NCI-H345 (cell line): ENCODE results near the gene PCP4L1.
"Not testable (repeated sequence)": the region's sequence is repeated elsewhere in the genome, so short reads cannot be mapped to it uniquely, and the experiment has no call there.

Experiments
- DNase-seq: peaks from one replicate; lab custom pipeline; 2025; lab: John Stamatoyannopoulos, UW

PCP4L1 gene

DNA sequence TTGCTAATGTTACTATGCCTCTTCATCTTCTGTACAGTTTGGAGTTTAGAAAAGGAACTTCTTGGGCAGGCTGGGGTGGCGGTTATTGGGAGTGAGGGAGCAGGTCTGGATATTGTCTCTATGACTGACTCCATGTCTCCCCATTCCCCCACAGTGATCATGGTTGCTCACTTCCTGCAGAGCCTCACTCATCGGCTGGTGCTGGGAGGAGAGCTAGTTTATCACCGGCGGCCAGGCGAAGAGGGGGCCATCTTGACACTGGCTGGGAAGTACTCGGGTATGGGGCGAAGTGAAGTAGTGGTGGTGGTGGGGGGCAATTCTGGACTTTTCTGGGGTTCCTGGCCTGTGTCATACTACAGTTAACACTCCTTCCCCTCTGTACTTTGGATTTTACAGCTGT is 30.5 kb upstream of the PCP4L1 start:
- no peak for DNase-seq

DNA sequence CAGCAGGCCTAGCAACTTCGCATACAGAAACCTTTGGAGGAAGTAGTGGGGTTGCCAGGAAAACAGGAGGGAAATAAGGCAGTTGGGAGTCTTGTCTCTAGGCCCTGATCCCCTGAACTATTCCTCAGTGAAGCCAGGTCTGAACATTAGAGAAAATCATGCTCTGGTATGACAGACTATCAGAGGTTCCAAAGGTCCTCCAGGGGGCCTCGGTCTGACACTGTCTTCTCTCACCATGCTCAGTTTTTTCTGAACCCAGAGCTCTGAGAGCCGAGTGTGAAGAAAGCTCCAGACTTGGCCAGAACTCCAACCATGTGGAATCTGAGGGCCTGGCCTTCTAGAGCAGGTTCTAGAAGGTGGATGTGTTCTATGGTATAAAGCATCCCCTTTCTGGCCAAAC is 28.6 kb upstream of the PCP4L1 start:
- no peak for DNase-seq

- no peak for DNase-seq
These were observed 27.8 kb upstream of the PCP4L1 start for GRCh38 chr1:161230762-161231161.

GRCh38 chr1:161233102-161233501 is 25.4 kb upstream of the PCP4L1 start:
- no peak for DNase-seq

- no peak for DNase-seq
These were observed 22.4 kb upstream of the PCP4L1 start for GRCh38 chr1:161235957-161236775.

DNA sequence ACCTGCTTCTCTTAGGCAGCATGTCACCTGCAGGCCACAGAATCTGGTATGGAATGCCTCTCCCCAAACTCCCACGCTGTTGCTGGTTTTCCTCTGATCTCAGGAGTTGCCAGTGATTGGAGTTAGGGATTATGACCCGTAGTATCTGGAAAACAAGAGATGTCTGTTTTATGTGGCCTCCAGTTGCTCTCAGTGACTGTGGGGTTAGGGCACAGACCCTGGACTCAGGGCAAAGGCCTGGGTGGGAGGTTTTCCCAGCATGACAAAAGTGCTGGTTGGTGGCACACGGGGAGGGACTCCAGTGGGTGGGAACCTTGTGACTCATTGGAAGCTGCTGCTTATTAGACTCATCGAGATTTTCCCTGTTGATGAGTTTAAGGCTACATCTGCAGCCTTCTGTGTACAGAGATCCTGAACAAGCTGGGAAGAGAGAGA is 20.5 kb upstream of the PCP4L1 start, which contains the start of gene NR1I3:
Gene NR1I3, minus strand, starts transcription at position 165 of the 435 bp plus-strand sequence. CDS start 1,638 bp downstream, outside the sequence.
- DNase-seq, result no peak

DNA sequence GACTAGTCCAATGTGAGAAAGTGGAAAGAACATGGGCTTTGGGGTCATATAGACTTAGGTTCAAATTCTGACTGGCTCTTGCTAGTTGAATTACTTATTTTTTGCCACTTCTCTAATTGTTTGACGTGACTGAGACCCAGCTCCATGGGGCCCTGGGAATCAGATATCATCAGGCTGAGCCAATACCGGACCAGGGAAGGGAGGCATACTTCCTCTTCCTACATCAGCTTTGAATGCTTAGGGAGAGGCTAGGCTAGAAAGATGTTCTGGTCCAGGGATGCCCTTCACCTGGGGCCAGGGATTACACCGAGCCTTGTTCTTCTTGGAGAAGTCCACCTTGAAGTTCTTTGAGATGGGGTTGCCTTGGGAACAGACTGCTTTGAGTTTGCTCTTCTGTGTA is 16.9 kb upstream of the PCP4L1 start:
- no peak for DNase-seq

DNA sequence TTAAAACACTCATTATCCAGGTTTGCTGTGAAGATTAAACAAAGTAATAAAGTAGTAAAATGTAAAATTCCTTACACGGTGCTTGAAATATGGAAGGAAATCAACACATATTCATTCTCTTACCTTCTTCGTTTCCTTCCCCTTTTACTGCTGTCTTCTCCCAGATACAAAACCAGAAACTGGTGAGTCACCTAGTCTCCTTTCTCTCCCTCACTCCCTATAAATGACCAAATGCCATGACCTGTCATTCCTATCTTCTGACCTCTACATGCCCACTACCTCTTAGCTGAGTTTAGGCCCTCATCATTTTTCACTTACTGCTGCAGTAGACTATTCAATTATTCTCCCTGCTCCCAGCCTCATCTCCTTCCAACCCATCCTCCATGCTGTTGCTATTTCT is 16.2 kb upstream of the PCP4L1 start:
- DNase-seq, result no peak

DNA sequence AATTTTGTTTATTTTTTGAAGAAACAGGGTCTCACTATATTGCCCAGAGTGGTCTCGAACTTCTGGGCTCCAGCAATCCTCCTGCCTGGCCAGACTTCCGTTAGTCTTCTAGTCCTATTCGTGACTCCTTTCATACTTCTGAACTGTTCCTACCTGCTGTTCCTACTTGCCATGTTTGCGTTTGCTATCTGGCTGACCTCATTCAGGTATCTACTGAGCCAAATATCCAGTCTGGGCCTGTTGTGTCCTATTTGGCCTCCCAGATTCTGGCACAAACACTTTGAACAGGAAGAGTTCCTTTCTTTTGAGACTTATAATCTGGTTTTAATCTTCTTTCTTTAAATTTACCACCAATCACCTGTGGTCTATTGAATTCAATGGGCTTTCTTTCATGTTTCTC is 13.7 kb upstream of the PCP4L1 start:
- no peak for DNase-seq

DNA sequence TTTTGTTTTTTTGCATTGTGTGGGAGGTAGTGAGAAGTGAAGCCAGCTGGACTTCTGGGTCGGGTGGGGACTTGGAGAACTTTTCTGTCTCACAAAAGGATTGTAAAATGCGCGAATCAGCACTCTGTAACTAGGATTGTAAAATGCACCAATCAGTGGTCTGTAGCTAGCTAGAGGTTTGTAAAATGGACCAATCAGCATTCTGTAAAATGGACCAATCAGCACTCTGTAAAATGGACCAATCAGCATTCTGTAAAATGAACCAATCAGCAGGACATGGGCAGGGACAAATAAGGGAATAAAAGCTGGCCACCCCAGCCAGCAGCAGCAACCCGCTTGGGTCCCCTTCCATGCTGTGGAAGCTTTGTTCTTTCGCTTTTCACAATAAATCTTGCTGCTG is 8.4 kb upstream of the PCP4L1 start:
- DNase-seq, result not testable (repeated sequence)

- DNase-seq, result no peak
These were observed 7.7 kb upstream of the PCP4L1 start for GRCh38 chr1:161250829-161251228.

GRCh38 chr1:161251579-161251978 is 7.0 kb upstream of the PCP4L1 start:
- DNase-seq, result no peak

DNA sequence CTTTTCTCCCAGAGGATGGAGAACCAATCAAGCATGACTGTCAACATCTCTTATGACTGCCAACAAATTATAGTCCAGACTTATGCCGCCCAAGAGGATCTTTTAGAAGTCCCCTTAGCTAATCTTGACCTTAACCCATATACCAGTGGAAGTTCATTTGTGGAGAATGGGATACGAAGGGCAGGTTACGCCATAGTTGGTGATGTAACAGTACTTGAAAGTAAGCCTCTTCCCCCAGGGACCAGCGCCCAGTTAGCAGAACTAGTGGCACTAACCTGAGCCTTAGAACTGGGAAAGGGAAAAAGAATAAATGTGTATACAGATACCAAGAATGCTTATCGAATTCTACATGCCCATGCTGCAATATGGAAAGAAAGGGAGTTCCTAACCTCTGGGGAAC is 3.2 kb upstream of the PCP4L1 start:
- not testable (repeated sequence) for DNase-seq

DNA sequence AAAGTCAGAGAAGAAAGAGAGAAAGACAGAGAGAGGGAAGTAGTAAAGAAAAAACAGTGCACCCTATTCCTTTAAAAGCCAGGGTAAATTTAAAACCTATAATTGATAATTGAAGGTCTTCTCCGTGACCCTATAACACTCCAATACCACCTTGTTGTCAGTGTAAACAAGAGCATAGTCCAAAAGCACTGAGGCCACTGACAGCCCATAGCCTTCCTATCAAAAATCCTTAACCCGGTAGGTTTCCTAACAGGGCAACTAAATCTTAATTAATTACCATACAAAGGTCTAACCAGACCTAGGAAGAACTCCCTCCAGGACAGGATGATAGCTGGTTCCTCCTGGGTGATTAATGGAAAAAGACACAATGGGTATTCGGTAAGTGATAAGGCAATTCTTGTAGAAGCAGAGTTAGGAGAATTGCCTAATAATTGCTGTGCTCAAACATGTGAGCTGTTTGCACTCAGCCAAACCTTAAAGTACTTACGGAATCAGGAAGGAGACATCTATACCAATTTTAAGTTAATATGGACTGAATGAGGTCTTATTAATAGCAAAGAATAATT is 2.5 kb upstream of the PCP4L1 start:
- DNase-seq, result not testable (repeated sequence)

- DNase-seq, result not testable (repeated sequence)
These were observed 1.4 kb upstream of the PCP4L1 start for GRCh38 chr1:161257109-161257508.

- no peak for DNase-seq
These were observed 779 bp downstream of the PCP4L1 start for GRCh38 chr1:161259345-161259702.

DNA sequence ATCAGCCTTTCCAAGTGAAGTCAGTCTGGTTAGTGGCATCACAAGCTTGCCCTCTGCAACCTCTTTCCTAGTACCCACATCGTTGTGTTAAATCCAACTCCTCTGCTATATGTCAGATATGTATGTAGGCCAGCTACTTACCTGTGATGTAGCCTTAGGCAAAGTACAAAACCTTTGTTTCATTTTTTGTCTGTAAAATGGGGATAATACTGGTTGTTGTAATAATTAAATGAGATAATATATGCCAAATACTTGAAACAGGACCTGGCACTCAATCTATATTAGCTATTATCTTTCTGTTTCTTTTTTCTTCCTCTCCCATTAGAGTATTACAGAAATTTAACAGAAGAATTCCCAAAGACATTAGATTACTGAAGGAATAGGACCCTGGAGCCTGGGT is 1.2 kb downstream of the PCP4L1 start:
- DNase-seq, result no peak

DNA sequence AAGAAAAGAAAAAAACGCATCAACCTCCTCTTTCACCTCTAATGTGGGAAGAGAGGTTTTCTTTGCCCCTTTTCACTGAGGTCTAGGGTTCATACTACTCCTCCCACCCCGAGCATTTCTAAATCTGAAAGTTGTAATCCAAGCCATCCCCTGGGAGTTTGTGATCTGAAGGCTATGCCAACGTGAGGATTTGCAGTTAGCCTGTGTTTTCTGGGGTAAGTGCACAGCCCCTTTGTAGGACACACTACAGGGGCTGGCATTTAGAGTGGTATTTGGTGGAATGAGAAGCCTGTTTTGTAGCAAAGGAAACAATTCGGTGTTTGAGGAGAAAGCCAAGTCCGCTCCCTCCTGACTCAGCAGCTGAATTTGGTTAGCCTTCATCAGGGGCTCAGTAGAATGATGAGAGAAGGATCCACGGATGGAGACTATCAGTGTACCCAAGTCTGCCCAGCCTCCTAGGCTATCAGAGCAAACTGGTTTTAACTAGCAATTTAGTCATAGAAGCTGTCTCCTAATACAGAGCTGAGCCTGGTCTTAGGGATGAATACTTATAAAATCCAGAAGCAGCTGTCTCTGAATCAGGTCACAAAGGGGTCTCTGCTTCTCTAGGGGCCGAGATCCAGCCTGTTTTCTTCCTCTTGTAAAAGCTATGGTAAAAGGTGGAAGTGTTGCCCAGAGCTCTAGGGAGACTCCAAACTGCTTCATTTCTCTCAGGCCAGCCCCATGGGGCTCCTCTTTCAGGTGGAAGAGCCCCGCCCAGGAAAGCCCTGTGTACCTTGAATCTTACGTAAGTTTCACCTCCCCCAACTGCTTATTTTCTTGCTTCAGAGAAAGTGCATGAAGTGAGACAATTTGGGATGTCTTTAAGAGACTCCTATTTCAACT is 2.1 kb downstream of the PCP4L1 start:
- DNase-seq, result no peak

- peak; percentile 16 for DNase-seq
These were observed 3.0 kb downstream of the PCP4L1 start for GRCh38 chr1:161261261-161262235.

GRCh38 chr1:161265305-161265704 is 6.8 kb downstream of the PCP4L1 start:
- no peak for DNase-seq

- DNase-seq, result no peak
These were observed 7.7 kb downstream of the PCP4L1 start for GRCh38 chr1:161266202-161266601.
